Measurements from ENCODE around the gene GRIFIN.

DNA sequence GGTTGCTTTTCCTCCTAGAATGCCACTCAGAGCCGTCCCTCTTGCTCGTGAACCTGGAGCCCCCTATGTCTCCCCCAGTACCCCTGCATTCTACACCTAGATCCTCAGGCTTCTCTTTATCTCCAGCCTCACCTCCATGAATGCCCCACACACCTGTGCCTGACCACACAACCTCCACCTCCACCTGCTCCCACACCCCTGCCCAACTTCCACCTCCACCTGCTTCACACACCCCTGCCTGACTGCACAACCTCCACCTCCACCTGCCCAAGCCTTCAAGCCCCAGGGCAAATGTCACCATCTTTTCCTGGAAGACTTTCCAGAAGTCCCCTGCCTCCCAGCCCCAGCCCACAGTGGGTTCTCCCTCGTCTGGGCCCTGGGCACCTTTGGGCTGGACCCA lies 36.5 kb upstream of the GRIFIN start:
- TF ChIP-seq, protein P1, sequence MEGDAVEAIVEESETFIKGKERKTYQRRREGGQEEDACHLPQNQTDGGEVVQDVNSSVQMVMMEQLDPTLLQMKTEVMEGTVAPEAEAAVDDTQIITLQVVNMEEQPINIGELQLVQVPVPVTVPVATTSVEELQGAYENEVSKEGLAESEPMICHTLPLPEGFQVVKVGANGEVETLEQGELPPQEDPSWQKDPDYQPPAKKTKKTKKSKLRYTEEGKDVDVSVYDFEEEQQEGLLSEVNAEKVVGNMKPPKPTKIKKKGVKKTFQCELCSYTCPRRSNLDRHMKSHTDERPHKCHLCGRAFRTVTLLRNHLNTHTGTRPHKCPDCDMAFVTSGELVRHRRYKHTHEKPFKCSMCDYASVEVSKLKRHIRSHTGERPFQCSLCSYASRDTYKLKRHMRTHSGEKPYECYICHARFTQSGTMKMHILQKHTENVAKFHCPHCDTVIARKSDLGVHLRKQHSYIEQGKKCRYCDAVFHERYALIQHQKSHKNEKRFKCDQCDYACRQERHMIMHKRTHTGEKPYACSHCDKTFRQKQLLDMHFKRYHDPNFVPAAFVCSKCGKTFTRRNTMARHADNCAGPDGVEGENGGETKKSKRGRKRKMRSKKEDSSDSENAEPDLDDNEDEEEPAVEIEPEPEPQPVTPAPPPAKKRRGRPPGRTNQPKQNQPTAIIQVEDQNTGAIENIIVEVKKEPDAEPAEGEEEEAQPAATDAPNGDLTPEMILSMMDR (conservative IDR thresholded peaks at IDR 0.05; ENCODE audit: low read length): no peak
- no peak for TF ChIP-seq EZH2phosphoT487 (IDR thresholded peaks at IDR 0.05; ENCODE audit: borderline replicate concordance, low read depth, low read length)
